ENCODE data around the gene CRYZL1. TPM values are rescaled to one million over a fixed set of nuclear protein-coding genes. Genes with fewer than 3 reads are reported as not detected.

The CRYZL1 gene
- total RNA-seq, 1 donor from 2014 or later, result 32.2 TPM

DNA sequence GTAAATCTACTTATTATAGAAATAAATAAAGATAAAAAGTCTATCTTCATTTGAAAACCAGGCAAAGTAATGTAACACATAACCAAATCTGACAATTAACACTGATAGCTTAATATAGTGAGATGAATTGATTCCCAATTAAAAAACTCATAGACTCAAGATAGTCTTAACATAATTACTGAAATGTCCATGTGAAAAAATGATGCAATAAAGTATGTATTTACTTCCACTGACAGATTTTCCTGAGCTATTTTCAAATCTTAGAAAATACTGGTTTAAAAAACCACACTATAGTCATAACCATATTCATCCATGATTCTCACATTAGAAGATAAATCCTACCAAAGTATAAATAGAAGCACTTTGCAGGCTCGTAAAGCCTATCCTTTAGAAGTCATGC lies 43.5 kb downstream of the CRYZL1 start:
- H3K36me3 Mint-ChIP-seq (ENCODE audit: low read depth, unreplicated experiment), result peaks cover 14% of the 10 kb centered on the region
- no peaks in the 10 kb centered on the region for H3K27me3 Mint-ChIP-seq (ENCODE audit: unreplicated experiment)
- H3K9me3 Mint-ChIP-seq (ENCODE audit: unreplicated experiment), result no peaks in the 10 kb centered on the region

DNA sequence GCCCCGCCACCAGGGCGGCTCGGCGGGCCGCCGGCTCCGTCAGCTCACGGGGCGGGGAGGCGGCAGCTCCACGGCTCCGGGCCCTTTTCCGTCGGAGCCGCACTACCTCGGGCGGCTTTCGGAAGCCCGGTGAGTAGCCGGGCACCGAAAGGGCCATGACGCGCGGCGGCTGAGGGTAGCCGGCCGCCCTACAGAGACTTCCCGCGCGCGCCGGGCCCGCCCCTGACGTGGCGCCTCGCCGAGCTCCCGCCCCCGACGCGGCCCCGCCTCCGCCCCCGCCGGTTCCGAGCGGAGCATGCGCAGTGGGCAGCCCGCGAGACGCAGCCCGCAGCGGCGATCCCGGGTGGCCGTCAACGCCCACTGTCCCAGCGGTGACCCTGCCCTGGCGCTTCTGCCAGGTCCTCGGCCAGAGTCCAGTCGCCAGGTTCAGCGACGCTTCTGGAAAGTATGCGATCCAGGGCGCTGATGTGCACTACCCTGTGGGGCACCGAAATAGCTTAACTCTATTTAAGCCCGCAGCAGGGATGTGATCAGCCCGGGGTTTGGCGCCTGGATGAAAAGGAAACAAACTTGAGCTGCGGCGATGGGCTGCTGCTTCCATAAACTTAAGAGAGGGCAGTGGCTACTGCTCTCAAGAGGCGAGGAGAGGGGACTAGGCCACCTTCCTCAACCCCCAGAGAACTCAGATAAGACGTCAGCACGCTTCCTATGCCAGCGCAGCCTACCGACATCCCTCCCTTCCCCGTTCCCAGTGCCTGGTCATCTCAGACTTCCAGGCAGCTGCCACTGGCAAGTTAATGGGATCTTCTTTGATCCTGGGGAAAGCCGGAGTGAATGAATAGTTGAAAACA lies 52.8 kb downstream of the CRYZL1 start, which contains the start of gene DONSON:
Gene DONSON, minus strand, starts transcription at position 200 of the 851 bp plus-strand sequence. Its CDS starts 43 bp downstream, at position 157.
- DNase-seq (ENCODE audit: low spot score), result peak; percentile 97
- H3K36me3 Mint-ChIP-seq (ENCODE audit: low read depth, unreplicated experiment), result peaks cover 3% of the 10 kb centered on the region
- no peaks in the 10 kb centered on the region for H3K27me3 Mint-ChIP-seq (ENCODE audit: unreplicated experiment)
- H3K9me3 Mint-ChIP-seq (ENCODE audit: unreplicated experiment), result no peaks in the 10 kb centered on the region
- H3K4me3 Mint-ChIP-seq (ENCODE audit: unreplicated experiment), result peak within 1 kb of the TSS; percentile 94
- TF ChIP-seq, protein P1, sequence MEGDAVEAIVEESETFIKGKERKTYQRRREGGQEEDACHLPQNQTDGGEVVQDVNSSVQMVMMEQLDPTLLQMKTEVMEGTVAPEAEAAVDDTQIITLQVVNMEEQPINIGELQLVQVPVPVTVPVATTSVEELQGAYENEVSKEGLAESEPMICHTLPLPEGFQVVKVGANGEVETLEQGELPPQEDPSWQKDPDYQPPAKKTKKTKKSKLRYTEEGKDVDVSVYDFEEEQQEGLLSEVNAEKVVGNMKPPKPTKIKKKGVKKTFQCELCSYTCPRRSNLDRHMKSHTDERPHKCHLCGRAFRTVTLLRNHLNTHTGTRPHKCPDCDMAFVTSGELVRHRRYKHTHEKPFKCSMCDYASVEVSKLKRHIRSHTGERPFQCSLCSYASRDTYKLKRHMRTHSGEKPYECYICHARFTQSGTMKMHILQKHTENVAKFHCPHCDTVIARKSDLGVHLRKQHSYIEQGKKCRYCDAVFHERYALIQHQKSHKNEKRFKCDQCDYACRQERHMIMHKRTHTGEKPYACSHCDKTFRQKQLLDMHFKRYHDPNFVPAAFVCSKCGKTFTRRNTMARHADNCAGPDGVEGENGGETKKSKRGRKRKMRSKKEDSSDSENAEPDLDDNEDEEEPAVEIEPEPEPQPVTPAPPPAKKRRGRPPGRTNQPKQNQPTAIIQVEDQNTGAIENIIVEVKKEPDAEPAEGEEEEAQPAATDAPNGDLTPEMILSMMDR (IDR thresholded peaks at IDR 0.05; ENCODE audit: unreplicated experiment), result no peak
- peak within 1 kb of the TSS; percentile 76 for H3K27ac Mint-ChIP-seq (ENCODE audit: unreplicated experiment)
- peaks cover 17% of the 10 kb centered on the region for H3K4me1 Mint-ChIP-seq (ENCODE audit: unreplicated experiment)

More for the DNA sequence above, 43.5 kb downstream of the CRYZL1 start:
- H3K27ac Mint-ChIP-seq (ENCODE audit: unreplicated experiment), result no peak overlapping the region
- no peak overlapping the region for H3K4me3 Mint-ChIP-seq (ENCODE audit: unreplicated experiment)
- no peak for DNase-seq (ENCODE audit: low spot score)
- H3K4me1 Mint-ChIP-seq (ENCODE audit: unreplicated experiment), result no peaks in the 10 kb centered on the region
- TF ChIP-seq, protein P1 (IDR thresholded peaks at IDR 0.05; ENCODE audit: unreplicated experiment), result no peak

DNA sequence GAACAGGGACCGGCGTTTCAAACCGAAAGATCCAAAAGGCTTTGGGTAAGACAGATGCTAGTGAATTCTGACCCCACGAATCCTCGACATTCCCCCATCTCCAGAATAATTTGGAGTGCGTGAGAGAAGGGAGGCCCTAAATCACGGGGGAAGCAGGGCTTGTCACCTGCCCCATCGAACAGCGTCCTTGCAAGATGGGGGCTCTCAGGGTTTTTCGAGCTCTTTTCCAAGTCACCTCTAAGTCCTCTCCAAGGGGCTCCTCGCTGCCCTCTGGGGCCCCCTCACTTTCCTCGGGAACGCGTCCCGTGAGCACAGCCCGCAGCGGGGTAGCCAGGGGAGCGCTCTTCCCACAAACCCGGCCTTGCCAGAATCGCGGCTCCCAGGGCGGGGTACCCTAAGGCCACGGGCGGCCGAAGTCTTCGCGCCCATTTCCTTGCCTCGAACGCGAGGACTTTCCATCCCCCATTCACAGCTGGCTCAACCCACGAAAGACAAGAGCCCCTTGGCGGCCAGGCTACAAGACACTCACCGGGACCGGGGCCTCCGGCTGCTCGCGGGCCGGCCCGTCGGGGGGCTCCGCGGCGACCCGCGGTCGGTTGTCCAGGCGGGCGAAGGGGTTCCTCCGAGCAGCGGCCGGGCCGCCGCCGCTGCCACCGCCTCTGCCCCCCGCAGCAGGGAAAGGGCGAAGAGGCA lies 53.6 kb downstream of the CRYZL1 start:
- H3K36me3 Mint-ChIP-seq (ENCODE audit: low read depth, unreplicated experiment), result no peaks in the 10 kb centered on the region

DNA sequence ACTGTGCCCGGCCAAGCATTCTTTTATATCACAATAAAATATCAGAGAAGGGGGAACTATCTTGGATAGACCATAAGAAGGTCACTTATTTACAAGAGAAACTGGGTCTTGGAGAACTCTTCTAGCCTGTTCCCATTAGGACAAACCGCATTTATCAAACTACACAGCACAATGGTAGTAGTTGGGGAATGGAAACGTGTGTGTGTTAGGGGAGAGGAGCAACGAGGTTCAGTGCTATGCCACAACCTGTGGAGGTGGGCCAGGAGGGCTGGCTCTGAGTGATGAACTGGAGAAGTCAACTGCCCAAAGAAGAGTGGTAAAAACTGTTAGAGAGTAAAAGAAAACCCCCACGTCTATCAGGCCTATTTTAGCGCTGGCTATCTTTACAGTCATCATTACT lies 54.6 kb downstream of the CRYZL1 start:
- no peaks in the 10 kb centered on the region for H3K9me3 Mint-ChIP-seq (ENCODE audit: unreplicated experiment)
- H3K4me3 Mint-ChIP-seq (ENCODE audit: unreplicated experiment), result no peak overlapping the region
- H3K4me1 Mint-ChIP-seq (ENCODE audit: unreplicated experiment), result peaks cover 17% of the 10 kb centered on the region
- H3K27me3 Mint-ChIP-seq (ENCODE audit: unreplicated experiment), result no peaks in the 10 kb centered on the region
- TF ChIP-seq, protein P1 (IDR thresholded peaks at IDR 0.05; ENCODE audit: unreplicated experiment), result no peak
- H3K27ac Mint-ChIP-seq (ENCODE audit: unreplicated experiment), result no peak overlapping the region
- DNase-seq (ENCODE audit: low spot score), result no peak
- no peaks in the 10 kb centered on the region for H3K36me3 Mint-ChIP-seq (ENCODE audit: low read depth, unreplicated experiment)

More for the DNA sequence above, 53.6 kb downstream of the CRYZL1 start:
- H3K9me3 Mint-ChIP-seq (ENCODE audit: unreplicated experiment), result no peaks in the 10 kb centered on the region
- TF ChIP-seq, protein P1 (IDR thresholded peaks at IDR 0.05; ENCODE audit: unreplicated experiment), result no peak
- peaks cover 17% of the 10 kb centered on the region for H3K4me1 Mint-ChIP-seq (ENCODE audit: unreplicated experiment)
- DNase-seq (ENCODE audit: low spot score), result peak; percentile 31
- peak overlapping the region; percentile 30 for H3K27ac Mint-ChIP-seq (ENCODE audit: unreplicated experiment)
- H3K27me3 Mint-ChIP-seq (ENCODE audit: unreplicated experiment), result no peaks in the 10 kb centered on the region
- peak overlapping the region; percentile 89 for H3K4me3 Mint-ChIP-seq (ENCODE audit: unreplicated experiment)

Measured in endothelial cell (in vitro differentiated cells).